HFF-Myc (cell line): ENCODE data around the gene PSTPIP2.

Experiments used
- DNase-seq: peaks from one replicate; pipeline ENCODE4 v3.0.0-alpha.2; 2011; ENCODE audit warnings: low read depth; ENCODE audit errors: extremely low read depth
- H3K4me3 ChIP-seq: replicated peaks from 2 replicates; pipeline ENCODE4 v1.5.1; 2011; ENCODE audit warnings: low read depth, mild to moderate bottlenecking, control low read depth, low read length
- CTCF ChIP-seq: IDR thresholded peaks from 2 replicates; pipeline ENCODE4 v1.5.1; 2012; ENCODE audit warnings: mild to moderate bottlenecking, low read depth, low read length, control low read depth; ENCODE audit errors: missing control alignments

Gene PSTPIP2

DNA sequence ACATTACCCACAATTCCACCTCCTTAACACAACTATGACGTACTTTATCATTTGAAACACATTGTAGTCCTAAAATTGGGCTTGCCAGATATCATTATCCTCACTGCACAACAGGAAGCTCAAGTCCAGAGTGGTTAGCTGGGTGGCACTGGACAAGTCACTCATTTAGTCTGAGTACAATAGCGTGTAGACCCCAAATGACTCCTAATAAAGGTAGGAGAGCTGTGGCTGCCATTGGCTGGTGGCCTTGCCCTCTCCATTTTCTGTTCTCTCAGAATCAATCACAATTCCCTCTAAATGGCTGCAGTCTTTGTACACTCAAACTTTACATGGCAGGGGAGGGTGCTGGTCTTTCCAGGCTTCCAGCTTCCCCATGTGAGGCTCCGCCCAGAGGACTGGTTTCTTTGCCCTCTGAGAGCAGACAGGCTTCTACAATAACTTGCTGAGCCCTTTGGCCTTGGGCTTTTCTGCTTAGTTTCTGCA lies 11.7 kb downstream of the PSTPIP2 start:
- no peak for DNase-seq
- H3K4me3 ChIP-seq, result no peak overlapping the region
- no peak for TF ChIP-seq CTCF

- no peak for TF ChIP-seq CTCF
- no peak overlapping the region for H3K4me3 ChIP-seq
- no peak for DNase-seq
These were observed 16.2 kb downstream of the PSTPIP2 start for GRCh38 chr18:46055838-46056230.

- DNase-seq, result no peak
- no peak for TF ChIP-seq CTCF
- H3K4me3 ChIP-seq, result no peak overlapping the region
These were observed 16.9 kb downstream of the PSTPIP2 start for GRCh38 chr18:46054956-46055837.

DNA sequence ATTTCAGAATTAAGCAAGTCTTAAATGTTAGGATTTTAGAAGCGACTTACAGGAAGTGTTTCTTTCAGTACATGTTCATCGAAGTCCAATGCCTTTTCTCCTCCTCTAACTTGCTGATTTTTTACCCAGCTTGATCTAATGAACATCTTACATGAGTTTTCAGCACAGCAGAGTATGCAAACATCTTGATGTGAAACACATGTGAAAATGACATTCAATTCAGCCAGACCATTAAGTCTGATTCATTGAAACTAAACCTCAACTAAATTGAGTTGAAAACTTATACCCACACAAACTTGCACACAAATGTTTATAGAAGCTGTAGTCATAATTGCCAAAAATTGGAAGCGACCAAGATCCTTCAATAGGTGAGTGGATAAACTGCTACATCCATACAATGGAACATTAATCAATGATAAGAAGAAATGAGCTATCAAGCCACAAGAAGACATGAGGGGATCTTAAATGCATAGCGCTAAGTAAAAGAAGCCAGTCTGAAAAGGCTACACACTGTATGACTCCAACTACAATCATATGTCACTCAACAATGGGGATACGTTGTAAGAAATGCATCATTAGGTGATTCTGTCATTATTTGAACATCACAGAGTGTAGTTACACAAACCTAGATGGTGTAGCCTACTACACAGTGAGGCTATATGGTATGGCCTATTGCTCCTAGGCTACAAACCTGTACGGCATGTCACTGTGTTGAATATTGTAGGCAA lies 18.5 kb downstream of the PSTPIP2 start:
- TF ChIP-seq CTCF, result no peak
- no peak overlapping the region for H3K4me3 ChIP-seq
- peak; percentile 67 for DNase-seq

DNA sequence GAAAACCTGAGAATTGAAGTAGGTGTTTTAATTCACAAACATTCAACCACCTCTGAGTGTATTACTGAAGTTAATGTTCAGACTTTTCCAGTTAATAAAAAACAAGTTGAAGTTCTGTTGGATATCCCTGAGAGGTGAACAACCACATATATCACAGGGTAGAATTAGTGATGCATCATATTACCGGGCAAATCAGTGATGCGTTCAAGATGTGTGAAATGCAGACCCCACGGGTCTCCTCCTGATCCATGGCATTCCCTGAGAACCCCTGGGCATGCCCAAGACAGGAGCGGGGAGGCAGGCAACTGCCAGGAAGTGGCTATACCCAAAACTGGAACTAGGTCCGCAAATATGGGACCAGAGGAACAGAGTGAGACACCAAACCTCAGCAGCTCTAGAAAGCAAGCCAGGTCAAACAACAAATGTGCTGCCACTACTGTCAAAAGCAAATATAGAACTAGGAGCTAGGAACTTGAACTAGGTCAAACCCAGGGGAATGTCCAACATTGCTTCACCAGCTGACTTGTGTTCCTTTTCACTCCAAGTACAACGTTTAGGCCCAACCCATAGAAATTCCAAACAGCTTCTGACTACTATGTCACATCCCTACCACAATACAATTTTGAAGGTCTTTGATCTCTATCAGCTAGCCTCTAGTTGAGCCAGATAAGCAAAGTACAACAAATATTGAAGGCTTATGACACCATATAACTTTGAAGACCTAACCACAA lies 20.2 kb downstream of the PSTPIP2 start:
- no peak for DNase-seq
- no peak overlapping the region for H3K4me3 ChIP-seq
- no peak for TF ChIP-seq CTCF

- no peak for DNase-seq
These were observed 21.8 kb downstream of the PSTPIP2 start for GRCh38 chr18:46050268-46050667.

More at GRCh38 chr18:46050268-46050667, 21.8 kb downstream of the PSTPIP2 start:
- TF ChIP-seq CTCF, result no peak
- no peak overlapping the region for H3K4me3 ChIP-seq
